ENCODE data around the gene TRIOBP. TPM values are rescaled to one million over a fixed set of nuclear protein-coding genes. Genes with fewer than 3 reads are reported as not detected.

Gene TRIOBP
- polyA plus RNA-seq, 2 donors = 57.8 to 63.8 TPM

DNA sequence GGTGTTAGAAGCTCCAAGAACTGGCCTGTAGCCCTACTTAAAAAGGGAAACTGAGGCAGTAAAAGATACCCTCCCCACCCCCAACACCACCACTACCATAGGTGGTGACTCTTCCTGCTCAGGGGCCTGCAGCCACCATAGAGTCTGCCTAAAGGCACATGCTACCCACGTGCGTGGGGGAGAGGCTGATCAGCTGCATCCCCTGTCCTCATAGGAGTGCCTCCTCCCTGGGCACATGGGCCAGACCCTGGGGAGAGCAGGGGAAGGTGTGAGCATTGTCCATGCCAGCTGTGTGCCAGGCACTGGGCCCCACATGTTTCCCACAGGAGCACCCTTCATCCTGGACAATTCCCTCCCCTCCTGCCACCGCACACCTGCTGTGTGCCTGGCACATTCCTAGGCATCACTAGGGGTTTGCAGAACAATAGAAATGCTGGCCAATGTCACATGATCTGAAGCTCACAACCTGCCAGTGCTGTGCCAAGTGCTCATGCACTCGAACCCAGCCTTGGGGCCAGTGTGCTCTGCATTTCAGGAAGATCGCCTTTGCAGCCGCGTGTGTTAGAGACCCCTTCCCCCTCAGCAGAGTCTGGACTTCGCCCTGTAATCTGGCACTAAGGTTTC, 69.2 kb downstream of the TRIOBP start:
- 88% methylated on average over 8 of the region's 8 CpGs for WGBS, 2 donors
- peaks cover 0 to 4% of the 10 kb centered on the region in 2 donors for H3K4me1 ChIP-seq (ENCODE audit: control insufficient read depth in 2 of 2, insufficient read depth in 2 of 2, low read length in 1 of 2)
- H3K27ac ChIP-seq (ENCODE audit: low read depth in 2 of 2, low read length in 1 of 2) = no peak overlapping the region
- H3K27me3 ChIP-seq (ENCODE audit: control insufficient read depth in 1 of 2, insufficient read depth in 2 of 2, low read length in 2 of 2) = no peaks in the 10 kb centered on the region
- no peaks in the 10 kb centered on the region for H3K9me3 ChIP-seq (ENCODE audit: control insufficient read depth in 2 of 2, insufficient read depth in 1 of 2, low read depth in 1 of 2, low read length in 1 of 2)
- peaks cover 13 to 45% of the 10 kb centered on the region in 2 donors for H3K36me3 ChIP-seq (ENCODE audit: control insufficient read depth in 2 of 2, insufficient read depth in 2 of 2, low read length in 1 of 2)
- no peak overlapping the region for H3K4me3 ChIP-seq (ENCODE audit: low read depth in 1 of 2, low read length in 2 of 2)

DNA sequence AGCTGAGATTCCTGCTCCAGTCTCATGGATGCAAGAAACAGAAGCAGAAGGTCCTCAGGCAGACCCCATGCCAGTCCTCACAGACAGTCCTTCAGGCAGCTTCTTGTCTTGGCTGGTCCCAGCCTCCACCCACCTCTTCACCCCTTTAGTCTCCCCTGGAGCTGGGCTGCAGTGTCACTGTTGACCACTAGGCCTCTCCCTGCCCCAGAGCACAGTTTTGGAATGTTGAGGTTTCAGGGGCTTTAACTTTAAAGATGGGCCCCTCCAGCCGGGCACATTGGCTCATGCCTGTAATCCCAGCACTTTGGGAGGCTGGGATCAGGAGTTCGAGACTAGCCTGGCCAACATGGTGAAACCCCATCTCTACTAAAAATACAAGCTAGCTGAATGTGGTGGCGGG, 71.4 kb downstream of the TRIOBP start:
- no peak overlapping the region for H3K27ac ChIP-seq (ENCODE audit: low read depth in 2 of 2, low read length in 1 of 2)
- H3K9me3 ChIP-seq (ENCODE audit: control insufficient read depth in 2 of 2, insufficient read depth in 1 of 2, low read depth in 1 of 2, low read length in 1 of 2) = peaks cover 0 to 1% of the 10 kb centered on the region in 2 donors
- 96 to 98% methylated on average over 3 of the region's 3 CpGs for WGBS, 2 donors
- no peaks in the 10 kb centered on the region for H3K27me3 ChIP-seq (ENCODE audit: control insufficient read depth in 1 of 2, insufficient read depth in 2 of 2, low read length in 2 of 2)
- H3K4me1 ChIP-seq (ENCODE audit: control insufficient read depth in 2 of 2, insufficient read depth in 2 of 2, low read length in 1 of 2) = peaks cover 0 to 5% of the 10 kb centered on the region in 2 donors
- peaks cover 14 to 57% of the 10 kb centered on the region in 2 donors for H3K36me3 ChIP-seq (ENCODE audit: control insufficient read depth in 2 of 2, insufficient read depth in 2 of 2, low read length in 1 of 2)
- H3K4me3 ChIP-seq (ENCODE audit: low read depth in 1 of 2, low read length in 2 of 2) = no peak overlapping the region

DNA sequence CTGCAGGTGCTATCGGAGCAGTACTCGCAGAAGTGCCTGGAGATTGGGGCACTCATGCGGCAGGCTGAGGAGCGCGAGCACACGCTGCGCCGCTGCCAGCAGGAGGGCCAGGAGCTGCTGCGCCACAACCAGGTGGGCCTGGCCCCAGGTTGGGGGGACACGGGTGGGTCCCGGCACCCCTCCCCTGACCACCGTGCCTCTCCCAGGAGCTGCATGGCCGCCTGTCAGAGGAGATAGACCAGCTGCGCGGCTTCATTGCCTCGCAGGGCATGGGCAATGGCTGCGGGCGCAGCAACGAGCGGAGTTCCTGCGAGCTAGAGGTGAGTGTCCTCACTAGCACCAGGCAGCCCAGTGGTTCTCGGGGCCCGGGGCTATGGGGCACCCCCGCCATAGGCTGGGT, 72.2 kb downstream of the TRIOBP start:
- 97% methylated on average over 24 of the region's 24 CpGs for WGBS, 2 donors
- H3K4me1 ChIP-seq (ENCODE audit: control insufficient read depth in 2 of 2, insufficient read depth in 2 of 2, low read length in 1 of 2) = peaks cover 0 to 6% of the 10 kb centered on the region in 2 donors
- no peaks in the 10 kb centered on the region for H3K27me3 ChIP-seq (ENCODE audit: control insufficient read depth in 1 of 2, insufficient read depth in 2 of 2, low read length in 2 of 2)
- H3K36me3 ChIP-seq (ENCODE audit: control insufficient read depth in 2 of 2, insufficient read depth in 2 of 2, low read length in 1 of 2) = peaks cover 13 to 56% of the 10 kb centered on the region in 2 donors
- H3K9me3 ChIP-seq (ENCODE audit: control insufficient read depth in 2 of 2, insufficient read depth in 1 of 2, low read depth in 1 of 2, low read length in 1 of 2) = peaks cover 0 to 1% of the 10 kb centered on the region in 2 donors
- H3K4me3 ChIP-seq (ENCODE audit: low read depth in 1 of 2, low read length in 2 of 2) = no peak overlapping the region
- no peak overlapping the region for H3K27ac ChIP-seq (ENCODE audit: low read depth in 2 of 2, low read length in 1 of 2)

DNA sequence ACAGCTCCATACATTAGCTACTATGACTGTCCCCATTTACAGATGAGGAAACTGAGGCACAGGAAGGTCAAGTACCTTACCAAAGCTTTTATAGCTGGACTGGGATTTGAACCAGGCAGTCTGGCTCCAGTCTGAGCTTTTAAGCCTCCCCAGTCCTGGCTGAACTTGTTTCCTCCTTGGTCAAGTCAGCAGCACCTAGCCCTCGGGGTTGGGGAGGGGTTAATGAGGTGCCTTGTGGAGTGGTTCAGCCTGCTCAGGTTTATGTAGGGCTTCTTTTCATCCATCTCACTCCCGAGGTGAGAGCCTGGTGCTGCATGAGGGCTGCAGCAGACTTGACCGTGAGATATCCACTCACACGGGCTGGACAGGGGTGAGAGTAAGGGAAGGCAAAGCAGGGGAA, 74.2 kb downstream of the TRIOBP start:
- no peak overlapping the region for H3K4me3 ChIP-seq (ENCODE audit: low read depth in 1 of 2, low read length in 2 of 2)
- H3K9me3 ChIP-seq (ENCODE audit: control insufficient read depth in 2 of 2, insufficient read depth in 1 of 2, low read depth in 1 of 2, low read length in 1 of 2) = peaks cover 0 to 1% of the 10 kb centered on the region in 2 donors
- H3K27me3 ChIP-seq (ENCODE audit: control insufficient read depth in 1 of 2, insufficient read depth in 2 of 2, low read length in 2 of 2) = no peaks in the 10 kb centered on the region
- H3K27ac ChIP-seq (ENCODE audit: low read depth in 2 of 2, low read length in 1 of 2) = no peak overlapping the region
- 51 to 54% methylated on average over 4 of the region's 4 CpGs for WGBS, 2 donors
- peaks cover 0 to 19% of the 10 kb centered on the region in 2 donors for H3K4me1 ChIP-seq (ENCODE audit: control insufficient read depth in 2 of 2, insufficient read depth in 2 of 2, low read length in 1 of 2)
- H3K36me3 ChIP-seq (ENCODE audit: control insufficient read depth in 2 of 2, insufficient read depth in 2 of 2, low read length in 1 of 2) = peaks cover 13 to 46% of the 10 kb centered on the region in 2 donors

DNA sequence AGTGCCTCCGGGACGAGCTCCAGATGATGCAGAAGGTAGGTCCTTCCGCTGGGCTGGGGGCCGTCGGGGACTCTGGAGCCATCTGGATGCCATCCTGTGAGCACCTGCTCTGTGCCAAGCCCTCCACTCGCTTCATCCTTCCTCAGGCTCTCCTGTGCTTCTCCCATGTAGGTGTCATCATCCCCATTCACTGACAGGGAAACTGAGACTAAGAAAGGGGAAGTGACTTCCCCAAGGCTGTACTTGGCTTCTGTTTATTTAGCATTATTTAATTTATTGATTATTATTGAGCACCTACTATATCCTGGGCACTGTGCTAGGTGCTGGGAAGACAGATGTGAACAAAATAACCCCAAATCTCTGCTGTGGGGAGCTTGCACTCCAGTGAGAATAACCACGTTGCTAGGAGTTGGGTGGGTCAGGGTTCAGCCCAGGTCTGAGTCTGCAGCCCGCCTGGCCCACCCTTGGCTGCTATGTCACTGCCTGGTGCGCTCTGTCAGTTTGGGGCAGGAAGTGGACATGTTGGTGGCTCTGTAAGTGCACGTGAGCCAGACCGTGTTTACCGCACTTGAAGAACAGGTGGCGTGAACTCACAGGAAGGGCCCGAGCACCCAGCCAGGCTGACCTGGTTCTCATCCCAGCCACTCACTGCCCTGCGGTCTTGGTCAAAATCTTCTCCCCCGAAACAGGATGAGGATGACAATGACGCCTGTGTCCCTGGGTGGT, 75.0 kb downstream of the TRIOBP start:
- Histone ChIP-seq H3K4me1 (ENCODE audit: control insufficient read depth in 2 of 2, insufficient read depth in 2 of 2, low read length in 1 of 2) (peaks cover 0 to 19% of the 10 kb centered on the region in 2 donors), H3K36me3 (ENCODE audit: control insufficient read depth in 2 of 2, insufficient read depth in 2 of 2, low read length in 1 of 2) (peaks cover 13 to 43% of the 10 kb centered on the region in 2 donors), H3K27me3 (ENCODE audit: control insufficient read depth in 1 of 2, insufficient read depth in 2 of 2, low read length in 2 of 2) (no peaks in the 10 kb centered on the region), H3K27ac (ENCODE audit: low read depth in 2 of 2, low read length in 1 of 2) (no peak overlapping the region), H3K4me3 (ENCODE audit: low read depth in 1 of 2, low read length in 2 of 2) (no peak overlapping the region), H3K9me3 (ENCODE audit: control insufficient read depth in 2 of 2, insufficient read depth in 1 of 2, low read depth in 1 of 2, low read length in 1 of 2) (peaks cover 0 to 1% of the 10 kb centered on the region in 2 donors)
- WGBS, 2 donors = 88 to 90% methylated on average over 17 of the region's 17 CpGs

DNA sequence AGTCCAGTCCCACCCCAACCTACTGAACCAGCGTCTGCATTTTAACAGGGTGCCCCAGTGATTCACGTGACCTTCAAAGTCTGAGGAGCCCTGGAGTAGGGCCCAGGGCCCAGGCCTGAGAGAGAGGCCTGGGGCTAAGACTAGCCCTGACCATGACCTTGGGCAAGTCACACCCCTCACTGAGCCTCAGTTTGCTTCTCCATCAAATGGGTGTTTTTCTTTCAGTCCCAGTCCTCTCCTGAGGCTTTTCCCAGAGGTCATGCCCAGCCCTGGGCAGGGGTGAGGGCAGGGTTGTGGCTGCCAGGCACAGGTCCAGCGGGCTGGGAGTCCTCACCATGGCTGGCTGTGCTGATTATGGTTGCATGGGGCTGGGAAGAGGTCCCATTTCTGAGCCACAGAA, 77.9 kb downstream of the TRIOBP start:
- H3K27me3 ChIP-seq (ENCODE audit: control insufficient read depth in 1 of 2, insufficient read depth in 2 of 2, low read length in 2 of 2) = no peaks in the 10 kb centered on the region
- WGBS, 2 donors = 82 to 83% methylated on average over 3 of the region's 3 CpGs
- H3K9me3 ChIP-seq (ENCODE audit: control insufficient read depth in 2 of 2, insufficient read depth in 1 of 2, low read depth in 1 of 2, low read length in 1 of 2) = peaks cover 0 to 1% of the 10 kb centered on the region in 2 donors
- peak overlapping the region; percentile 15 to 91 for H3K27ac ChIP-seq (ENCODE audit: low read depth in 2 of 2, low read length in 1 of 2)
- peaks cover 0 to 19% of the 10 kb centered on the region in 2 donors for H3K4me1 ChIP-seq (ENCODE audit: control insufficient read depth in 2 of 2, insufficient read depth in 2 of 2, low read length in 1 of 2)
- H3K4me3 ChIP-seq (ENCODE audit: low read depth in 1 of 2, low read length in 2 of 2) = no peak overlapping the region
- peaks cover 6 to 27% of the 10 kb centered on the region in 2 donors for H3K36me3 ChIP-seq (ENCODE audit: control insufficient read depth in 2 of 2, insufficient read depth in 2 of 2, low read length in 1 of 2)

DNA sequence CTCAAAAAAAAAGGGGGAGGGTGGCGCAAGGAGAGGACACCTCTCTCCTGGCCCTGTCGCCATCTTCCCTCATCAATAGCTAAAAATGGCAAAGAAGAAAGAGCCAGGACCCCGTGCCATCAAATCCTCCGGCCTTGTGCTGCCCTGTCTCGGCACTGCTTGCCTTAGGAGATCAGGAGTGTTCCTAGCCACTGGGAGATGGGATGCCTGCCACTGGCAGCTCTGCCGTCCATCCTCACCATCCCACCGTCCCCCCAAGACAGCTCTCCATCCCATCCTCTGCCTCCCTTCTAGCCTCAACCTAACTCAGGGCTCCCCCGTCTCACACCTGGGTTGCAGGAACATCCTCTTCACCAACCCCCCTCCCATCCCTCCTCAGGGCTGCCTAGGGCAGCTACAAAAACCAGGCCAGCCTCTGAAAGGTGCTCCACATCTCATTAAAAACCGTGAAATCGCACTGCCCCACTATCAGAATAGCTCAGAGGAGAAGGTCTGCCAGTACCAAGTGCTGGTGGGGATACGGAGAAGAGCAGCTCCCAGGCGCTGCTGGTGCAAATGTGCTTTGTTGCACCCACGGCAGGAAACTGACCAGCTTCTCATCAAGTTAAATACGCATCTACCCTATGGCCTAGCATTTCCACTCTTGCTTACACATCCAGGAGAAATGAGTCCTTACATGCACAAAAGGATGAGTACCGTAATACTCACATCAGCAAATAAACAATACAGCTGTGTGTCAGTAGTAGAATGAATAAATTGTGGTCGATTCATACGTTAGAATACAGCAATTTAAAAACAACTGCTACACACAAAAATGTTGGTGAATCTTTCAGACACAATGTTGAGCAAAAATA, 79.2 kb downstream of the TRIOBP start:
- peaks cover 0 to 19% of the 10 kb centered on the region in 2 donors for H3K4me1 ChIP-seq (ENCODE audit: control insufficient read depth in 2 of 2, insufficient read depth in 2 of 2, low read length in 1 of 2)
- H3K9me3 ChIP-seq (ENCODE audit: control insufficient read depth in 2 of 2, insufficient read depth in 1 of 2, low read depth in 1 of 2, low read length in 1 of 2) = peaks cover 0 to 1% of the 10 kb centered on the region in 2 donors
- peaks cover 6 to 27% of the 10 kb centered on the region in 2 donors for H3K36me3 ChIP-seq (ENCODE audit: control insufficient read depth in 2 of 2, insufficient read depth in 2 of 2, low read length in 1 of 2)
- peak overlapping the region; percentile 91 to 95 for H3K27ac ChIP-seq (ENCODE audit: low read depth in 2 of 2, low read length in 1 of 2)
- no peak overlapping the region for H3K4me3 ChIP-seq (ENCODE audit: low read depth in 1 of 2, low read length in 2 of 2)
- H3K27me3 ChIP-seq (ENCODE audit: control insufficient read depth in 1 of 2, insufficient read depth in 2 of 2, low read length in 2 of 2) = no peaks in the 10 kb centered on the region
- WGBS, 2 donors = 66 to 75% methylated on average over 17 of the region's 17 CpGs

DNA sequence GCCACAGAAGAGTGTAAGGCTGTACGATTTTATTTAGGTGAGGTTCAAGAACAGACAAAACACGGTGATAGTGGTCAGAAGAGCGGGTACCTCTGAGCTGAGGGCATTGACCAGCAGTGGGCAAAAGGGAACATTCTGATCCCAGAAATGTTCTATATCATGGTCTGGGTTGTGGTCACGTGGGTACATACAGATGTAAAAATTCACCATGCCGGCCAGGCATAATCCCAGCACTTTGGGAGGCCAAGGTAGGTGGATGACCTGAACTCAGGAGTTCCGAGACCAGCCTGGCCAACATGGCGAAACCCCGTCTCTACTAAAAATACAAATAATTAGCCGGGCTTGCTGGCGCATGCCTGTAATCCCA, 79.8 kb downstream of the TRIOBP start:
- no peaks in the 10 kb centered on the region for H3K27me3 ChIP-seq (ENCODE audit: control insufficient read depth in 1 of 2, insufficient read depth in 2 of 2, low read length in 2 of 2)
- peaks cover 0 to 1% of the 10 kb centered on the region in 2 donors for H3K9me3 ChIP-seq (ENCODE audit: control insufficient read depth in 2 of 2, insufficient read depth in 1 of 2, low read depth in 1 of 2, low read length in 1 of 2)
- H3K4me1 ChIP-seq (ENCODE audit: control insufficient read depth in 2 of 2, insufficient read depth in 2 of 2, low read length in 1 of 2) = peaks cover 0 to 19% of the 10 kb centered on the region in 2 donors

DNA sequence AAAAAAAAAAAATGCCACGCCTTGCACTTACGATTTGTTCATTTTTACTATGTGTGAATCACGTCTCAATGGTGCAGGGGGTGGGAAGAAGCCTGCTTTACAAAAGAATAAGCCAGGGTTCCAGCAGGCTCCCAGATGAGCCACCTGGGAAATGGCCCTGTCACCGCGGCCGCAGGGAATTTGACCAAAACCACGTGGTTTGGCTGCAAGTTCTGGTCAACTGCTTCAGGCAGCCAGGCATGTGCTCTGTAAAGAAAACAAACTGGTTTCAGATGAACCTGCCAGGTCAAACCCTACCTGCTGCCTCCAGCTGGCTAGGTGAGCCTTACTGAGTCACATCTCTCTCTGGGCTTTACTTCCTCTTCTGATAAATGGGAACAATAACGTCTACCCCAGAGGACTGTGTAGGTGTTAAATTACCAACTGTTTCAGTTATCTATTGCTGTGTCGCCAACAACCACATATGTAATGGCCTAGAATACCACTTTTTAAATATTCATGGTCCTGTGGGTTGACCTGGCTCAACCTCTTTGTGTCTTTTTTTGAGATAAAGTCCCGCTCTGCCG, 80.4 kb downstream of the TRIOBP start:
- WGBS, 2 donors = 34 to 35% methylated on average over 11 of the region's 11 CpGs
- Histone ChIP-seq H3K27me3 (ENCODE audit: control insufficient read depth in 1 of 2, insufficient read depth in 2 of 2, low read length in 2 of 2) (no peaks in the 10 kb centered on the region), H3K9me3 (ENCODE audit: control insufficient read depth in 2 of 2, insufficient read depth in 1 of 2, low read depth in 1 of 2, low read length in 1 of 2) (no peaks in the 10 kb centered on the region), H3K4me1 (ENCODE audit: control insufficient read depth in 2 of 2, insufficient read depth in 2 of 2, low read length in 1 of 2) (peaks cover 0 to 24% of the 10 kb centered on the region in 2 donors), H3K4me3 (ENCODE audit: low read depth in 1 of 2, low read length in 2 of 2) (no peak overlapping the region), H3K36me3 (ENCODE audit: control insufficient read depth in 2 of 2, insufficient read depth in 2 of 2, low read length in 1 of 2) (peaks cover 0 to 16% of the 10 kb centered on the region in 2 donors), H3K27ac (ENCODE audit: low read depth in 2 of 2, low read length in 1 of 2) (peak overlapping the region; percentile 91 to 95)

More for the DNA sequence above, 79.8 kb downstream of the TRIOBP start:
- peaks cover 3 to 22% of the 10 kb centered on the region in 2 donors for H3K36me3 ChIP-seq (ENCODE audit: control insufficient read depth in 2 of 2, insufficient read depth in 2 of 2, low read length in 1 of 2)
- H3K27ac ChIP-seq (ENCODE audit: low read depth in 2 of 2, low read length in 1 of 2) = peak overlapping the region; percentile 91 to 95
- 49 to 65% methylated on average over 10 of the region's 10 CpGs for WGBS, 2 donors
- H3K4me3 ChIP-seq (ENCODE audit: low read depth in 1 of 2, low read length in 2 of 2) = no peak overlapping the region

All from esophagus (tissue), 2 donors.